Endothelial cell (in vitro differentiated cells): ENCODE results near the gene LPP. TPM values are rescaled to one million over a fixed set of nuclear protein-coding genes. Genes with fewer than 3 reads are reported as not detected.

Source experiments
- DNase-seq: peaks from one replicate; pipeline ENCODE4 v3.0.0; 2021; ENCODE audit warnings: low spot score
- H3K27ac Mint-ChIP-seq: one replicate; pipeline ENCODE4 v1.8.0; 2021; ENCODE audit warnings: mixed read lengths, inconsistent platforms; ENCODE audit not compliant: unreplicated experiment
- H3K27me3 Mint-ChIP-seq: one replicate; pipeline ENCODE4 v1.8.0; 2021; ENCODE audit warnings: mild to moderate bottlenecking, moderate library complexity, mixed read lengths, inconsistent platforms; ENCODE audit not compliant: unreplicated experiment
- H3K36me3 Mint-ChIP-seq: one replicate; pipeline ENCODE4 v1.8.0; 2021; ENCODE audit warnings: mild to moderate bottlenecking, low read depth, mixed read lengths, inconsistent platforms; ENCODE audit not compliant: unreplicated experiment
- H3K4me1 Mint-ChIP-seq: one replicate; pipeline ENCODE4 v1.8.0; 2021; ENCODE audit warnings: mild to moderate bottlenecking, mixed read lengths, inconsistent platforms; ENCODE audit not compliant: unreplicated experiment
- H3K4me3 Mint-ChIP-seq: one replicate; pipeline ENCODE4 v1.8.0; 2021; ENCODE audit warnings: mild to moderate bottlenecking, mixed read lengths, inconsistent platforms; ENCODE audit not compliant: unreplicated experiment
- H3K9me3 Mint-ChIP-seq: one replicate; pipeline ENCODE4 v1.8.0; 2021; ENCODE audit warnings: mixed read lengths, inconsistent platforms; ENCODE audit not compliant: unreplicated experiment
- total RNA-seq: library from RNA; stranded (reverse); fragmentation: NEBNext Ultra II Directional; extraction: Animal tissue kit (Norgen Biotek cat#: 25700); gene quantifications from one replicate; pipeline ENCODE4 v1.2.1, GENCODE V29; 2021; ENCODE audit not compliant: unreplicated experiment
- TF ChIP-seq, protein P1 (sequence below): fragments of 200-600 bp; sonication (generic); IDR thresholded peaks from one replicate; pipeline ENCODE4 v1.5.0; 2021; ENCODE audit warnings: antibody characterized with exemption; ENCODE audit not compliant: unreplicated experiment

The LPP gene
- total RNA-seq, 1 donor from 2014 or later = 181 TPM

DNA sequence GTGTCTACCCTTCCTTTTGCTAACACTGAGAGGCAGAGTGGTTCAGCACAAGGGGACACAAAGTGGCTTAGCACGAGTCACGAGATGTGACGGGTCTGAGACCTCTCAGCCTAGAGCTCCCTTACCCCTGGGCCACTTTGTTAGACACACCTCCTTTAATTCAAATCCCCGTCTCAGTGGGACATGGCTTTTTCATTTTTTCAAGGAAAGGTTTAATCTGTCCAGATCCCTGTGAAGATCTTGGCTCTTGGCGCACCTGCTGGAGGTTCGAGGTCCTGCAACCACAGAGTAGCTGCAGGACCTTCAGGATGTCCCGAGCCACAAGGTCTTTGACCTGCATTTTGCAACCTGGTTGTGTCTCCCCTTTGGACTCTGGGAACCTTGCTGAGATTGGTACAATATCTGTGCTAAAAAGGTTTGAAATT lies 52.0 kb downstream of the LPP start:
- H3K27me3 Mint-ChIP-seq = peaks cover 3% of the 10 kb centered on the region
- H3K4me1 Mint-ChIP-seq = peaks cover 30% of the 10 kb centered on the region
- H3K27ac Mint-ChIP-seq = no peak overlapping the region
- peaks cover 5% of the 10 kb centered on the region for H3K36me3 Mint-ChIP-seq
- H3K9me3 Mint-ChIP-seq = no peaks in the 10 kb centered on the region
- TF ChIP-seq, protein P1, sequence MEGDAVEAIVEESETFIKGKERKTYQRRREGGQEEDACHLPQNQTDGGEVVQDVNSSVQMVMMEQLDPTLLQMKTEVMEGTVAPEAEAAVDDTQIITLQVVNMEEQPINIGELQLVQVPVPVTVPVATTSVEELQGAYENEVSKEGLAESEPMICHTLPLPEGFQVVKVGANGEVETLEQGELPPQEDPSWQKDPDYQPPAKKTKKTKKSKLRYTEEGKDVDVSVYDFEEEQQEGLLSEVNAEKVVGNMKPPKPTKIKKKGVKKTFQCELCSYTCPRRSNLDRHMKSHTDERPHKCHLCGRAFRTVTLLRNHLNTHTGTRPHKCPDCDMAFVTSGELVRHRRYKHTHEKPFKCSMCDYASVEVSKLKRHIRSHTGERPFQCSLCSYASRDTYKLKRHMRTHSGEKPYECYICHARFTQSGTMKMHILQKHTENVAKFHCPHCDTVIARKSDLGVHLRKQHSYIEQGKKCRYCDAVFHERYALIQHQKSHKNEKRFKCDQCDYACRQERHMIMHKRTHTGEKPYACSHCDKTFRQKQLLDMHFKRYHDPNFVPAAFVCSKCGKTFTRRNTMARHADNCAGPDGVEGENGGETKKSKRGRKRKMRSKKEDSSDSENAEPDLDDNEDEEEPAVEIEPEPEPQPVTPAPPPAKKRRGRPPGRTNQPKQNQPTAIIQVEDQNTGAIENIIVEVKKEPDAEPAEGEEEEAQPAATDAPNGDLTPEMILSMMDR = peak; percentile 67
- H3K4me3 Mint-ChIP-seq = no peak overlapping the region
- DNase-seq = peak; percentile 23

DNA sequence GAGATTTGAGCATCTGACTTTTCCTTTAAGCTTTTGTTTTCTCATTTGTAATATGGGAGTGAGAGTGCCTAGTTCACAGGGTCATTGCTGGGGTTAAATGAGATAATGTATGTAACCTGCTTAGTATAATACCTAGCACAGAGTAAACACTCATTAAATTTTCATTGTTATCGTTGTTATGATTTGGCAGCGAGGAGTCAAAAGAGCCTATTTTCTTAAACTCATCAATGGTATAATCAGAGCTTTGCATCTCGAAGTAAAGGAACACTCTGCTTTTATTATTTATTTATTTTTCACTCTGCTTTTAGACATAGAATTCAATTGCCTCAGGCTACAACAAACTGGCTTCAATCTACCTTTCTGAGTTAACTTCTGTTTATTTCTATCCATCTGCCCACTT lies 52.8 kb downstream of the LPP start:
- DNase-seq = no peak
- Mint-ChIP-seq H3K27ac (no peak overlapping the region), H3K9me3 (no peaks in the 10 kb centered on the region), H3K36me3 (peaks cover 7% of the 10 kb centered on the region), H3K4me1 (peaks cover 32% of the 10 kb centered on the region), H3K4me3 (no peak overlapping the region), H3K27me3 (peaks cover 5% of the 10 kb centered on the region)
- TF ChIP-seq, protein P1 = no peak

DNA sequence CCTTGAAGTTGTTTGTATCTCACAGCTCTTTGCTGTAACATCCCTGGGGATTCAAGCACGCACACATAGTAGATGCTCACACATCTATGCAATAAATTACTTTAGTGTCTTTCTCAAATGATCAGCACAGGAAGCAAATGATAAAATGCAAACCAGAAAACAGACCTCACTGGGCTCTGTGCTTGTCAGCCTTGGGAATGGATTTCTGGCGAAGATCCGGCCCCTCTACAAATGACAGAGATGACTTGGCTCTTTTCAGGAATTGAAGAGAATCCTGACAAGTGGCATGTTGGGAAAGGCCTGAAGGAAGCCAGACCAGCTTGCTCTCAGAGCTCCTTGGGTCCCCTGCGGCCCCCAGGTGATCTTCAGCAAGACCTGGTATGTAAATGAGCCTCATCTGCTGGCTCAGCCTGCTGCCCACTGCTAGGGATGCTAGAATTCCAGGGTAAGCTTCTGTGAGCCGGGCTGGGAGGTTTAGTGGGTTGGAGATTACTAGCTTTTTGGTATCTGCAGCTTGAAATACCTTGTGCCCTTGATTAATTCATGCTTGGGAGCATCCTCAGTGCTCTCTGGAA lies 54.1 kb downstream of the LPP start:
- Mint-ChIP-seq H3K9me3 (no peaks in the 10 kb centered on the region), H3K36me3 (peaks cover 7% of the 10 kb centered on the region), H3K4me3 (no peak overlapping the region), H3K27me3 (peaks cover 8% of the 10 kb centered on the region), H3K27ac (no peak overlapping the region), H3K4me1 (peaks cover 37% of the 10 kb centered on the region)
- DNase-seq = no peak
- TF ChIP-seq, protein P1 = no peak

DNA sequence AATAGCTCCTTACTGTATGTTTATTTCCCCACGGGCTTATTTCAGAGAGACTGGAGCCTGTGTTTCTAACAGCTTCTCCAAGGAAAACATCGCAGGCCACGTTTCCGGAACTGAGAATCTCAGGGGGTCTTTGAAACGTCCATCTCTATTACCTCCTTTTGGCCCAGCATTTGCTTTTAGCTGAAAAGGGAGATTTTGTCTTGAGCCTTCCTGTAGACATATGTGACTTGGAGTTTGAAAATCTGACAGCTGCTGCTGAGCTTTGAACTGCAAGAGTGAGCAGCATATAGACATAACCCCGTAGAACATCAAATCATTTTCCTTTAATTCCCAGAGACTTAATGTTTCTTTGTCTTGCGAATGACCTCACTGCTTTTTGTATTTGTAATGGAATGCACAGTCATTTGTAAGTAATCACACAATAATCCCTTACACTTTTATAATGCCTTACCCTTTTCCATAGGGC lies 54.6 kb downstream of the LPP start:
- H3K36me3 Mint-ChIP-seq = peaks cover 9% of the 10 kb centered on the region

DNA sequence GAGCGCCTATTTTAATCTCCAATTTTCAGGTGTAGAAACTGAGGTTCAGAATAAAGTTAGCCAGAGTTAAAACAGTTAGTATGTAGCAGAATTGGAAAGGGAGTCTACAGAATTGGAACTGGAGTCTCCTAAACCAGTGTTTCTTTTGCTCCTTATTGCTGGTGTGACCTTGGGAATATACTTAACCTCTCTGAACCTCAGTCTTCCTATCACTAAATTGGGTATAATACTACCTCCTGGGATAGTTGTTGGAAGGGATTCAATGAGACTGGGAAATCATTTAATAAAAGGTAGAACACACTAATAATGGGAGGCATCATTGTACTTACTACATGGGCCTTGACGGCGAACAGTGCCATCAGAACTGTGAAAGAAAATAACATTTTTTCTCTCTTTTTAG lies 55.1 kb downstream of the LPP start:
- TF ChIP-seq, protein P1 = no peak
- Mint-ChIP-seq H3K4me1 (peaks cover 40% of the 10 kb centered on the region), H3K4me3 (no peak overlapping the region), H3K36me3 (peaks cover 13% of the 10 kb centered on the region), H3K9me3 (no peaks in the 10 kb centered on the region), H3K27me3 (peaks cover 5% of the 10 kb centered on the region), H3K27ac (no peak overlapping the region)
- no peak for DNase-seq

More for the DNA sequence above, 54.6 kb downstream of the LPP start:
- Mint-ChIP-seq H3K4me3 (no peak overlapping the region), H3K4me1 (peaks cover 39% of the 10 kb centered on the region), H3K27me3 (peaks cover 8% of the 10 kb centered on the region), H3K27ac (no peak overlapping the region), H3K9me3 (no peaks in the 10 kb centered on the region)
- TF ChIP-seq, protein P1 = no peak
- no peak for DNase-seq
